ENCODE results near the gene CFAP65. TPM values are rescaled to one million over a fixed set of nuclear protein-coding genes. Genes with fewer than 3 reads are reported as not detected.

The CFAP65 gene, protein sequence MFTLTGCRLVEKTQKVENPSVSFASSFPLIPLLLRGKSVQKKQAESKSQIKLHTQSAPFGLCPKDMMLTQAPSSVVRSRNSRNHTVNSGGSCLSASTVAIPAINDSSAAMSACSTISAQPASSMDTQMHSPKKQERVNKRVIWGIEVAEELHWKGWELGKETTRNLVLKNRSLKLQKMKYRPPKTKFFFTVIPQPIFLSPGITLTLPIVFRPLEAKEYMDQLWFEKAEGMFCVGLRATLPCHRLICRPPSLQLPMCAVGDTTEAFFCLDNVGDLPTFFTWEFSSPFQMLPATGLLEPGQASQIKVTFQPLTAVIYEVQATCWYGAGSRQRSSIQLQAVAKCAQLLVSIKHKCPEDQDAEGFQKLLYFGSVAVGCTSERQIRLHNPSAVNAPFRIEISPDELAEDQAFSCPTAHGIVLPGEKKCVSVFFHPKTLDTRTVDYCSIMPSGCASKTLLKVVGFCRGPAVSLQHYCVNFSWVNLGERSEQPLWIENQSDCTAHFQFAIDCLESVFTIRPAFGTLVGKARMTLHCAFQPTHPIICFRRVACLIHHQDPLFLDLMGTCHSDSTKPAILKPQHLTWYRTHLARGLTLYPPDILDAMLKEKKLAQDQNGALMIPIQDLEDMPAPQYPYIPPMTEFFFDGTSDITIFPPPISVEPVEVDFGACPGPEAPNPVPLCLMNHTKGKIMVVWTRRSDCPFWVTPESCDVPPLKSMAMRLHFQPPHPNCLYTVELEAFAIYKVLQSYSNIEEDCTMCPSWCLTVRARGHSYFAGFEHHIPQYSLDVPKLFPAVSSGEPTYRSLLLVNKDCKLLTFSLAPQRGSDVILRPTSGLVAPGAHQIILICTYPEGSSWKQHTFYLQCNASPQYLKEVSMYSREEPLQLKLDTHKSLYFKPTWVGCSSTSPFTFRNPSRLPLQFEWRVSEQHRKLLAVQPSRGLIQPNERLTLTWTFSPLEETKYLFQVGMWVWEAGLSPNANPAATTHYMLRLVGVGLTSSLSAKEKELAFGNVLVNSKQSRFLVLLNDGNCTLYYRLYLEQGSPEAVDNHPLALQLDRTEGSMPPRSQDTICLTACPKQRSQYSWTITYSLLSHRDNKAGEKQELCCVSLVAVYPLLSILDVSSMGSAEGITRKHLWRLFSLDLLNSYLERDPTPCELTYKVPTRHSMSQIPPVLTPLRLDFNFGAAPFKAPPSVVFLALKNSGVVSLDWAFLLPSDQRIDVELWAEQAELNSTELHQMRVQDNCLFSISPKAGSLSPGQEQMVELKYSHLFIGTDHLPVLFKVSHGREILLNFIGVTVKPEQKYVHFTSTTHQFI (N-terminal part only)
- not detected in 2 replicates for total RNA-seq (2014; rRNA removed; shearing (Covaris generic))
- not detected in 2 replicates for polyA plus RNA-seq (2014; cell fraction: nucleus; rRNA removed)

DNA sequence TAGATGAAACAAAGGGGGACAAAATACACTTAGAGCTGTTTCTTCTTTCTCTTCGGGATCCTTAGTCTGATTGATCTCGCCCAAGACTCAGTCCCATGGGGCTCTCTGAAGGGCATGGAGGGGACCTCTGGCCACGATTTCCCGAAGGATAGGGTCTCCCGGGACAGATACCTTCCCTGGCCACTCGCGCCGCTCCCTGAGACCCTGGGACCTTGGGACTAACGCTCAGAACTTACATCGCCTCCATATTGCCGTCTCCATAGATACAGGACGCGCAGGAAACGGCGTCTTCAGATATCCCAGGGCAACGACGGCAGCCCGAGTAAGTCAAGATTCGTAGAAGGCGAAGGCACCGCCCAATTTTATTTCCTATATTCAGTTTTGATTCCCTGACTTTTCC is at the start of gene CFAP65:
TSS of gene CFAP65 (minus strand) at position 265 of the 400 bp plus-strand sequence. CDS start 2,468 bp downstream, outside the sequence.
- DNase-seq (ENCODE audit: extremely low read depth, low read depth), result peak; percentile 23

GRCh38 chr2:219090436-219091299 is 49.4 kb upstream of the CFAP65 start:
- DNase-seq (ENCODE audit: extremely low read depth, low read depth), result no peak

- DNase-seq (ENCODE audit: extremely low read depth, low read depth), result no peak
Measured at GRCh38 chr2:219089330-219089729, 48.0 kb upstream of the CFAP65 start.

- no peak for DNase-seq (ENCODE audit: extremely low read depth, low read depth)
Measured at GRCh38 chr2:219087848-219088247, 46.5 kb upstream of the CFAP65 start.

- DNase-seq (ENCODE audit: extremely low read depth, low read depth), result no peak
Measured at GRCh38 chr2:219087361-219087760, 46.0 kb upstream of the CFAP65 start.

- no peak for DNase-seq (ENCODE audit: extremely low read depth, low read depth)
Measured at GRCh38 chr2:219086196-219086595, 44.9 kb upstream of the CFAP65 start.

DNA sequence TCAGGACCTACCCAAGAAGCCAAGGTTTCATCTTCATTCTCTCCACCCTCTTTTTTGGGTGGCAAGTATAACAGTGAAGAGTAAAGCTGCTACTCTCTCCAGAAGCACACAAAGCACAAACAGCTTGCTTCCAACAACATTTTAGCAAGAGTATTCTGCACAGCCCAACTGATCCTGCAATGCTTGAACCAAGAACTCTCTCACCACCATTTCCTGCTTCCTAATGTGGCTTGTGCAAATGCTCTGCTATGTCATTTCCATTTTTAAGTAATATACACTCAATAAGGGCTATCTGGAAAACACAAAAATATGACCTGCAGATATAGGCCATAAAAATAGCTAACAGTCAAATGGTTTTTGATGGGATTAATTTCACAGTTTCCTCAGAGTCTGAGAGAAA is 43.5 kb upstream of the CFAP65 start:
- no peak for DNase-seq (ENCODE audit: extremely low read depth, low read depth)

- no peak for DNase-seq (ENCODE audit: extremely low read depth, low read depth)
Measured at GRCh38 chr2:219082332-219082958, 41.1 kb upstream of the CFAP65 start.

GRCh38 chr2:219081701-219082331 is 40.5 kb upstream of the CFAP65 start:
- DNase-seq (ENCODE audit: extremely low read depth, low read depth), result no peak

GRCh38 chr2:219081096-219081495 is 39.8 kb upstream of the CFAP65 start:
- no peak for DNase-seq (ENCODE audit: extremely low read depth, low read depth)

DNA sequence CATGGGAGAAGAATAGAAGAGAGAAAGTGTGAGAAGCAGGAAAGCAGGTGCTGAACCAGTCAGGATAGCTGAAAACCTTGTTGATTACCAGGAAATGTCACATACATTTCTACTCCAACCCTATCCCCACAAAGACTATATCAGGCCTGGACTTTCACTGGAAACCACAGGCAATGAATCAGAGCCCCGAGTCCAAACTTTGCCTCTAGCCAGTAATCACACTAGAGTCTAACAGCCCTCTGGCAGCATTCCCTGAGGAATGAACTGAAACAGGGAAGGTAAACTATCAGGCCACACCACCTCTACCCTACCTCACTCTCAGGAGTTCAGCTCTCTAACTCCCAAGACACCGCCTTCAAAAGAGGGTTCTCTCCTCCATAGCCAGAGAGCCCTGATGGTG is 38.1 kb upstream of the CFAP65 start:
- DNase-seq (ENCODE audit: extremely low read depth, low read depth), result no peak

GRCh38 chr2:219078951-219079350 is 37.6 kb upstream of the CFAP65 start:
- DNase-seq (ENCODE audit: extremely low read depth, low read depth), result no peak

- DNase-seq (ENCODE audit: extremely low read depth, low read depth), result no peak
Measured at GRCh38 chr2:219078126-219078525, 36.8 kb upstream of the CFAP65 start.

DNA sequence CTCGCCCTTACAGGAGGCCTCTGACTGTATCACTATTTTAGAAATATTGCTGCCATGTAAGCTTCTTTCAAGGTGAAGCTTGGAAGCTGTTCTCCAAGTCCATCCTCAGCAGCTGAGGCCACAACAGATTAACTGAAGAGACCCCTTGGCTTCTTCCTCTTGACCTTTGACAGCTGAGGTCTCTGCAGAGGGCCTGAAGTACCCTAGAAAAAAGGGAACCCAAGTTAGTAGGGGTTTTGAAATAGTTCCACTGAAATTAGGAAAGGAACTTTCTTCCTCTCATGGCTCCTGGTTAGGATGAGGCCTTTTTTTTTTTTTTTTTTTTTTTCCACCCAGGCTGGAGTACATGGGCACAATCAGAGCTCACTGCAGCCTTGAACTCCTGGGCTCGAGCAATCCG is 34.9 kb upstream of the CFAP65 start:
- no peak for DNase-seq (ENCODE audit: extremely low read depth, low read depth)

GRCh38 chr2:219073413-219074129 is 32.3 kb upstream of the CFAP65 start:
- peak; percentile 46 for DNase-seq (ENCODE audit: extremely low read depth, low read depth)

DNA sequence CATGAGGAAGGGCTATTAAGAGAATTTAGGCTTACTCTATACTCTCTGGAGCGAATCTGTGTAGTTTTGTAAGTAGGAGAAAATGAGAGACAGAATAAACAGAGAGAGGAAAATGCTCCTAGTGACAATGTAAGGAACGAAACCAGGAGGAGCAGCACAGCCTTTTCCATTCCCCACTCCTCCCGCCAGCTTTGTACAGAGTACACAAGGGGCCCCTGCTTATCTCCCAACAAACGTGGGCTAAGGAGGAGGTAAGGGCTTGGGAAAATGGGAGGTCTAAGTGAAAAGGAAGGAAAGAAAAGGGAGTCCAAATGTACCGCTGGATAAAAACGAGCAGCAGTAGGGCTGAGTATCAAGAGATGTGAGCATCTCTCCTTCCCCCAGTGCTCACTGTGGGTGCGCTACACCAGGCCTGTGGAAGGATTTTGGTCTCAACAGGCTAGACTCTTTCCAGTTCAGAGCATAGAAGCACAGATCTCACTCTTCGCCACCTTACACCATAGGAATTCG is 31.5 kb upstream of the CFAP65 start:
- DNase-seq (ENCODE audit: extremely low read depth, low read depth), result no peak

DNA sequence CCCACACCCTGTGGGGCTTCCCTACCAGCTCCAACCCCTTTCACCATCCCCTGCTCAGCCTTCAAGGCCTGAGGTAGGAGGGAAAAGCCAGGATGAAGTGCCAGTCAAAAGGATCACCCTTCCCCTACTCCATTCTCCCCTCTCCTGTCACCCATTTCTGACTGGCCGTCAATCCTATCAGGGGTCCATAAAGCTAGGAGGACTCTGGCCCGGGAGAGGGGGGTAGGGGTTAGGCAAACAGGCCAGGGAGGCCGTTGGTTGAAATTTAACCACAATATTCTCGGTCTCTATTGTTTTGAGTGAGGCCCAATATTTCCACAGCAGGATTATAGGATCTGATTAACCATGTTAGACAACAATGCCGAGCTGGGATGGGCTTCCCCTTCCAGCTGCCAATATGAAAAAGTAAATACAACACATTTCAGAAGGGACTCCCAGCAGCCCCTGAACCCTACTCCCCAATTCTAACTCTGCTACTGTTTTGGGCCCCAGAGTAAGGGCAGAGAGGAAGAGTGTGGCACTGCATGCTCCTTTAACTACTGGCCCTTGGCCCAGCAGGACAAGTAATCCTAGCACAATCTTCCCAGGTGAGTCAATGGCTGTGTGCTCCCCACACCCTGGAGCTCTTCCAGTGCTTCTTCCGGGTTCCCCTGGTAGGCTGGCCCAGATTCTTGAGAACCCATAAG is 30.0 kb upstream of the CFAP65 start:
- no peak for DNase-seq (ENCODE audit: extremely low read depth, low read depth)
